Retinal pigment epithelial cell (primary cell): ENCODE results near the gene PDE5A.

Experiments used
- DNase-seq: peaks from one replicate; pipeline ENCODE4 v3.0.0-alpha.2; 2010; ENCODE audit warnings: low read depth
- H3K4me3 ChIP-seq: 2 replicates; pipeline ENCODE4 v1.5.1; 2011; ENCODE audit warnings: mild to moderate bottlenecking, low read length, control low read depth, moderate library complexity
- CTCF ChIP-seq: conservative IDR thresholded peaks from 2 replicates; pipeline ENCODE4 v1.5.1; 2011; ENCODE audit warnings: low read depth, low read length, control low read depth, inconsistent platforms

PDE5A gene

GRCh38 chr4:119537586-119537985 is 91.0 kb downstream of the PDE5A start:
- no peak overlapping the region for H3K4me3 ChIP-seq
- DNase-seq, result no peak
- no peak for TF ChIP-seq CTCF

GRCh38 chr4:119536572-119537528 is 91.8 kb downstream of the PDE5A start:
- no peak overlapping the region for H3K4me3 ChIP-seq
- TF ChIP-seq CTCF, result no peak
- peak; percentile 49 for DNase-seq

GRCh38 chr4:119532319-119532718 is 96.3 kb downstream of the PDE5A start:
- H3K4me3 ChIP-seq, result no peak overlapping the region
- TF ChIP-seq CTCF, result no peak

GRCh38 chr4:119529788-119530187 is 98.8 kb downstream of the PDE5A start:
- TF ChIP-seq CTCF, result no peak
- no peak overlapping the region for H3K4me3 ChIP-seq
- no peak for DNase-seq

More at GRCh38 chr4:119532319-119532718, 96.3 kb downstream of the PDE5A start:
- DNase-seq, result no peak

GRCh38 chr4:119526786-119527550 is 101.6 kb downstream of the PDE5A start:
- H3K4me3 ChIP-seq, result no peak overlapping the region
- DNase-seq, result no peak
- TF ChIP-seq CTCF, result no peak

GRCh38 chr4:119525771-119526712 is 102.6 kb downstream of the PDE5A start:
- no peak for TF ChIP-seq CTCF
- no peak overlapping the region for H3K4me3 ChIP-seq
- DNase-seq, result no peak
